A673 (cell line): Measurements from ENCODE around the gene LIMS1.
"Not testable (repeated sequence)": the region's sequence is repeated elsewhere in the genome, so short reads cannot be mapped to it uniquely, and the experiment has no call there.

Experiments
- EZH2 ChIP-seq: fragments of 200-600 bp; sonication (generic); IDR thresholded peaks from 2 replicates; pipeline ENCODE4 v1.6.1; 2017; ENCODE audit warnings: borderline replicate concordance, low read depth, mild to moderate bottlenecking, mixed read lengths, antibody characterized with exemption, low read length; ENCODE audit not compliant: poor library complexity, severe bottlenecking
- TF ChIP-seq, protein P1 (sequence below): fragments of 300-800, 200-600 bp; sonication (generic); conservative IDR thresholded peaks from 2 replicates; pipeline ENCODE4 v1.5.1; 2017; ENCODE audit warnings: low read depth, mild to moderate bottlenecking, antibody characterized with exemption, low read length, moderate library complexity, mixed read lengths

DNA sequence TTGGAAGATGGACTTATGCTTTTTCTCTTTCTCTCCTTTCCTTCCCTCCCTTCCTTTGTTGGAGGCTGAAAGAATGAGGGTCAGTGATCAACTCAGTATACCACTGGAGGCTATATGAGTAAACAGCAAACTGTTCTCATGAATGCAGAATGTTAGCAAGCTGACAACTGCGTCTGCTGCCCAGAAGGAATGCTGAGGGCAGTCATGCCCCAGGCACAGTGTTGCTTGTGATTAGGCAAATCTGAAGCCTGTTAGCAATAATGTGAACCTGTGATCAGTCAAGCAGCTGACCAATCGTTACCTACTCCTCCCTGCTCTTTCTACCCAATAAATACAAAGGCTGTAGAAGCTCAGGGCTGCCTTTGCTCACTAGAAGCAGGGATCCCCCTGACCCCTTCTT is 22.3 kb downstream of the LIMS1 start:
- TF ChIP-seq, protein P1, sequence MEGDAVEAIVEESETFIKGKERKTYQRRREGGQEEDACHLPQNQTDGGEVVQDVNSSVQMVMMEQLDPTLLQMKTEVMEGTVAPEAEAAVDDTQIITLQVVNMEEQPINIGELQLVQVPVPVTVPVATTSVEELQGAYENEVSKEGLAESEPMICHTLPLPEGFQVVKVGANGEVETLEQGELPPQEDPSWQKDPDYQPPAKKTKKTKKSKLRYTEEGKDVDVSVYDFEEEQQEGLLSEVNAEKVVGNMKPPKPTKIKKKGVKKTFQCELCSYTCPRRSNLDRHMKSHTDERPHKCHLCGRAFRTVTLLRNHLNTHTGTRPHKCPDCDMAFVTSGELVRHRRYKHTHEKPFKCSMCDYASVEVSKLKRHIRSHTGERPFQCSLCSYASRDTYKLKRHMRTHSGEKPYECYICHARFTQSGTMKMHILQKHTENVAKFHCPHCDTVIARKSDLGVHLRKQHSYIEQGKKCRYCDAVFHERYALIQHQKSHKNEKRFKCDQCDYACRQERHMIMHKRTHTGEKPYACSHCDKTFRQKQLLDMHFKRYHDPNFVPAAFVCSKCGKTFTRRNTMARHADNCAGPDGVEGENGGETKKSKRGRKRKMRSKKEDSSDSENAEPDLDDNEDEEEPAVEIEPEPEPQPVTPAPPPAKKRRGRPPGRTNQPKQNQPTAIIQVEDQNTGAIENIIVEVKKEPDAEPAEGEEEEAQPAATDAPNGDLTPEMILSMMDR, result not testable (repeated sequence)
- TF ChIP-seq EZH2, result not testable (repeated sequence)
